Activated gamma-delta T cell treated with Interleukin-2 at 50 U/mL for 16 hours (primary cell): ENCODE data around the gene SV2C.
A peak's percentile ranks its signal among the peaks of the same experiment; 100 is the strongest.

Experiments used
- DNase-seq: peaks from one replicate; pipeline ENCODE4 v3.0.0-alpha.2; 2020

The SV2C gene

GRCh38 chr5:76388791-76389512 lies 305.8 kb downstream of the SV2C start:
- no peak for DNase-seq

- no peak for DNase-seq
These were observed 306.5 kb downstream of the SV2C start for GRCh38 chr5:76389513-76390154.

GRCh38 chr5:76391014-76391413 lies 307.8 kb downstream of the SV2C start:
- peak; percentile 19 for DNase-seq

GRCh38 chr5:76393035-76393680 lies 310.0 kb downstream of the SV2C start:
- DNase-seq = no peak

GRCh38 chr5:76397200-76397599 lies 314.0 kb downstream of the SV2C start:
- DNase-seq = no peak

- DNase-seq = no peak
These were observed 316.1 kb downstream of the SV2C start for GRCh38 chr5:76399268-76399667.

- DNase-seq = no peak
These were observed 317.3 kb downstream of the SV2C start for GRCh38 chr5:76400466-76400865.

- DNase-seq = no peak
These were observed 318.6 kb downstream of the SV2C start for GRCh38 chr5:76401801-76402250.

GRCh38 chr5:76402251-76402885 lies 319.2 kb downstream of the SV2C start:
- DNase-seq = peak; percentile 72

- peak; percentile 75 for DNase-seq
These were observed 319.9 kb downstream of the SV2C start, which contains the start of gene IQGAP2 for GRCh38 chr5:76402886-76403765. TSS of gene IQGAP2 (plus strand) at chr5:76403285. CDS start at chr5:76403546, 261 bp downstream.
